ENCODE results near the gene ZNF160. TPM values are rescaled to one million over a fixed set of nuclear protein-coding genes. Genes with fewer than 3 reads are reported as not detected.
A peak's percentile ranks its signal among the peaks of the same experiment; 100 is the strongest.
"Not testable (repeated sequence)": the region's sequence is repeated elsewhere in the genome, so short reads cannot be mapped to it uniquely, and the experiment has no call there.

ZNF160 gene
- total RNA-seq, 1 donor from 2014 or later = 86.0 TPM

DNA sequence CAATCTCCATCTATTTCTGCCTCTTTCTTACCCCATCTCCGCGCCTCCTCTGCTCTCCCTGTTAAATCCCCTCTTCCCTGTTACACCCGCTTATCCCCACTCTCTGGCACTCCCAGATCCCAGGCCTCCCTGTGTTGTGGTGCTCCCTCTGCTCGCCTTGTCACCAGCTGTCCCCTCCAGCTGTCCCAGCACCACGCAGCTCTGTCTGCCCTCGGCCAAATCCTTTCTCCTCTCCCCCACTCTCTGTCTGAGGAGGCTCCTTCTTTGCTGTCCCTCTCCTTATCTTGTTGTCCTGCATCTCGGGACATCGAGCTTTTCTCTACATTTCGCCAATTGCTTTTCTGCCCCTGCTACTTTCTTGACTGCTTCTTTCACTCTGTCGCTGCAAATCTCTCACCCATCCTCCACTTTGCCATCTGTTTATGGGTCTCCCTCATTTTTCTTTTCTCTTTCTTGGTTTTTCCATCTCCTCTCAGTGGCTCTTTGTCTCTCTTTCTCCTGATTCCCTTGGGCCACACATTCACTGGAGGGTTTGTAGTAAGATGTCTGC is 941 bp downstream of the ZNF160 start:
- Mint-ChIP-seq H3K4me3 (peak overlapping the region; percentile 88), H3K36me3 (peaks cover 31% of the 10 kb centered on the region), H3K27ac (no peak overlapping the region), H3K4me1 (peaks cover 17% of the 10 kb centered on the region), H3K9me3 (peaks cover 19% of the 10 kb centered on the region), H3K27me3 (ENCODE audit: insufficient read depth, low read depth) (peaks cover 6% of the 10 kb centered on the region)
- Histone ChIP-seq H3K27me3 (no peaks in the 10 kb centered on the region), H2AFZ (replicated peaks) (no peak overlapping the region), H4K20me1 (ENCODE audit: low read depth) (peaks cover 46% of the 10 kb centered on the region), H3K27ac (no peak overlapping the region), H3K9ac (peak overlapping the region; percentile 65), H3F3A (ENCODE audit: low read depth) (no peaks in the 10 kb centered on the region), H3K9me3 (ENCODE audit: low read depth) (no peaks in the 10 kb centered on the region), H3K4me1 (peaks cover 10% of the 10 kb centered on the region), H3K79me2 (ENCODE audit: low read depth) (peaks cover 53% of the 10 kb centered on the region), H3K4me2 (peak overlapping the region; percentile 95), H3K4me3 (peak overlapping the region; percentile 86), H3K36me3 (no peaks in the 10 kb centered on the region)
- DNase-seq (ENCODE audit: low spot score) = peak; percentile 47
- no peak for TF ChIP-seq EZH2 (IDR thresholded peaks at IDR 0.05)
- no peak for TF ChIP-seq EZH2phosphoT487 (IDR thresholded peaks at IDR 0.05)
- TF ChIP-seq, protein P1, sequence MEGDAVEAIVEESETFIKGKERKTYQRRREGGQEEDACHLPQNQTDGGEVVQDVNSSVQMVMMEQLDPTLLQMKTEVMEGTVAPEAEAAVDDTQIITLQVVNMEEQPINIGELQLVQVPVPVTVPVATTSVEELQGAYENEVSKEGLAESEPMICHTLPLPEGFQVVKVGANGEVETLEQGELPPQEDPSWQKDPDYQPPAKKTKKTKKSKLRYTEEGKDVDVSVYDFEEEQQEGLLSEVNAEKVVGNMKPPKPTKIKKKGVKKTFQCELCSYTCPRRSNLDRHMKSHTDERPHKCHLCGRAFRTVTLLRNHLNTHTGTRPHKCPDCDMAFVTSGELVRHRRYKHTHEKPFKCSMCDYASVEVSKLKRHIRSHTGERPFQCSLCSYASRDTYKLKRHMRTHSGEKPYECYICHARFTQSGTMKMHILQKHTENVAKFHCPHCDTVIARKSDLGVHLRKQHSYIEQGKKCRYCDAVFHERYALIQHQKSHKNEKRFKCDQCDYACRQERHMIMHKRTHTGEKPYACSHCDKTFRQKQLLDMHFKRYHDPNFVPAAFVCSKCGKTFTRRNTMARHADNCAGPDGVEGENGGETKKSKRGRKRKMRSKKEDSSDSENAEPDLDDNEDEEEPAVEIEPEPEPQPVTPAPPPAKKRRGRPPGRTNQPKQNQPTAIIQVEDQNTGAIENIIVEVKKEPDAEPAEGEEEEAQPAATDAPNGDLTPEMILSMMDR (IDR thresholded peaks at IDR 0.05) = no peak

DNA sequence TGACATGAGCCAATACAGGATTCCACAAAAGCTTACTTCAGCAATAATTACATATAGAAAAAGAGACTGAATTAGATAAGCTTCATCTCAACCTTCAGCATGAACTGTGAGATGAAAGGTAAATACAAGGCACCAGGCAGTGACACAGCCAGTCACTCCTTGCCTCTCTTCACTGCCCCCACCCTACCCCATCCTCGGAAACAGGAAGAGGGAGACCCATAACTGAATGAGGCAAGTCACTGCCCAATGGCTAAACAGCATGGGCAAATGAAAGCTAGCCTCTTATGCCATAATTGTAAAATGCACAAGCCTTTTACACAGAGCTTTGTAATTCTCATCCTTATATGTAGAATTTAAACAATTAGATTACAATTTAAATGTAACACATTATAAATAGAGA is 1.7 kb downstream of the ZNF160 start:
- H3K4me3 Mint-ChIP-seq = peak overlapping the region; percentile 88
- peaks cover 53% of the 10 kb centered on the region for H3K79me2 ChIP-seq (ENCODE audit: low read depth)
- peaks cover 47% of the 10 kb centered on the region for H4K20me1 ChIP-seq (ENCODE audit: low read depth)
- TF ChIP-seq EZH2 (IDR thresholded peaks at IDR 0.05) = no peak
- TF ChIP-seq, protein P1 (IDR thresholded peaks at IDR 0.05) = no peak
- TF ChIP-seq EZH2phosphoT487 (IDR thresholded peaks at IDR 0.05) = no peak
- H3K4me1 Mint-ChIP-seq = peaks cover 17% of the 10 kb centered on the region
- H3K9ac ChIP-seq = no peak overlapping the region
- peaks cover 10% of the 10 kb centered on the region for H3K4me1 ChIP-seq
- H3F3A ChIP-seq (ENCODE audit: low read depth) = no peaks in the 10 kb centered on the region
- H3K27me3 Mint-ChIP-seq (ENCODE audit: insufficient read depth, low read depth) = peaks cover 6% of the 10 kb centered on the region
- peaks cover 18% of the 10 kb centered on the region for H3K9me3 Mint-ChIP-seq
- no peak for DNase-seq (ENCODE audit: low spot score)
- H2AFZ ChIP-seq (replicated peaks) = no peak overlapping the region
- H3K27me3 ChIP-seq = no peaks in the 10 kb centered on the region
- H3K4me3 ChIP-seq = peak overlapping the region; percentile 86
- H3K4me2 ChIP-seq = peak overlapping the region; percentile 95
- H3K9me3 ChIP-seq (ENCODE audit: low read depth) = no peaks in the 10 kb centered on the region
- no peaks in the 10 kb centered on the region for H3K36me3 ChIP-seq
- H3K36me3 Mint-ChIP-seq = peaks cover 31% of the 10 kb centered on the region
- H3K27ac ChIP-seq = no peak overlapping the region
- H3K27ac Mint-ChIP-seq = no peak overlapping the region

DNA sequence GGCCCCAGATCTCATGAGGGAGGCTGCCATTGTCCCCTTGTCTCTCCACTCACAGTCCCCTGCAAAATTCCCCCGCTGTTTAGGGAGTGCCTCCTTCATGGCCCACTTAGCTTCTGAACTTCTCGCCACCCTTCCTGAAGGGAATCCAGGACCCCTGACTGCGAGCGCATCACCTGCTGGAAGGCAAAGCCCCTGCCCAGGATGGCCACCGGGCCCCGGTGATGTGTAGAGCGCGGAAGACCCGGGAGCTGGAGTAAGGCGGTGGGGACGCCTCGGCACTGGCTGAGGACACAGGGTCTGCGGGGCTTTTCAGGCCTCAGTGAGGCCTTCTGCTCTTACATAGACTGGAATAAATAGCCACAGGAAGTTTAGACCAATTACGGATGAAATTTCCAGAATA is 4.7 kb downstream of the ZNF160 start:
- H3K4me1 Mint-ChIP-seq = peaks cover 21% of the 10 kb centered on the region
- H3K4me2 ChIP-seq; H3K4me3 Mint-ChIP-seq; DNase-seq (ENCODE audit: low spot score); H2AFZ ChIP-seq (replicated peaks); H3K4me3 ChIP-seq; H3K9ac ChIP-seq; H3K27ac Mint-ChIP-seq; H3K27me3 Mint-ChIP-seq (ENCODE audit: insufficient read depth, low read depth); H3K27ac ChIP-seq; H3K9me3 ChIP-seq (ENCODE audit: low read depth); H3K36me3 ChIP-seq; H3K27me3 ChIP-seq: not testable (repeated sequence)
- H3K9me3 Mint-ChIP-seq = peaks cover 25% of the 10 kb centered on the region
- peaks cover 70% of the 10 kb centered on the region for H3K79me2 ChIP-seq (ENCODE audit: low read depth)
- peaks cover 18% of the 10 kb centered on the region for H3K4me1 ChIP-seq
- peaks cover 50% of the 10 kb centered on the region for H3K36me3 Mint-ChIP-seq
- H3F3A ChIP-seq (ENCODE audit: low read depth) = peaks cover 16% of the 10 kb centered on the region
- peaks cover 70% of the 10 kb centered on the region for H4K20me1 ChIP-seq (ENCODE audit: low read depth)

DNA sequence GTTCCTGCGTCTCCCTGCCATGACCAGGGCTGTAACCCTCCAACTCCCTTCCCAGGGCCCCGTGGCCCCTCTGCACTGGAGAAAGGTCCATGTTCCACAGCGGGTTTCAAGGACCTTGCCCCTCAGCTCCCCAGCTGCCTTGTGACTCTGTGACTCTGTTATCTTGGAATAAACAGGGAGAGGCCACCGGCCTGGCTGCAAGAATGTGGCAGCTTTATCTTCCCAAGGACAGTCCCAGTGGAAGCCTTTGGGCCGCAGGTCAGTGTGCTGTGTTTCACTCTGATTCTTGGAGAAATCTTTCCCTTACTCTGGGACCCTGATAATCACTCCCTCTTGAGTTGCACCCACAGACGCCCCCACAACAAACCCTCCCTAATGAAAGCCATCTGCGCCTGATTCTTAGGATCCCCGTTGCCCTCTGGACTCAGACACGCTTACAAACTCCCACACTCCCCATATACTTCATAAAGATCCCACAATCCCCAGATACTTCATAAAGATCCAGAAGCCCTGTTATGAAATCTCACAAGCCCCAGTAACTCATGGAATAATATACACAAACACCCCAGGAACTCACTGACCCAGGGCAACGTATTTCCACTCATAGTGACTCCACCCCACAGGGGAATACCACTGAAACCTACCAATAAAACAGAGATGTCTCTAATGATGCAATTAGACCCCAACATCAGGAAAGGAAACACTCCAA is 6.1 kb downstream of the ZNF160 start:
- H3K9me3 ChIP-seq (ENCODE audit: low read depth); H3K4me3 Mint-ChIP-seq; H3K27me3 ChIP-seq; H3K27ac ChIP-seq; DNase-seq (ENCODE audit: low spot score); H3K4me3 ChIP-seq; H3K27me3 Mint-ChIP-seq (ENCODE audit: insufficient read depth, low read depth); H3K36me3 ChIP-seq; H3K4me2 ChIP-seq; H3K9ac ChIP-seq; H2AFZ ChIP-seq (replicated peaks): not testable (repeated sequence)
- Mint-ChIP-seq H3K27ac (peak overlapping the region; percentile 12), H3K4me1 (peaks cover 16% of the 10 kb centered on the region), H3K9me3 (peaks cover 25% of the 10 kb centered on the region), H3K36me3 (peaks cover 61% of the 10 kb centered on the region)
- Histone ChIP-seq H3K4me1 (peaks cover 17% of the 10 kb centered on the region), H3F3A (ENCODE audit: low read depth) (peaks cover 16% of the 10 kb centered on the region), H3K79me2 (ENCODE audit: low read depth) (peaks cover 74% of the 10 kb centered on the region), H4K20me1 (ENCODE audit: low read depth) (peaks cover 77% of the 10 kb centered on the region)

DNA sequence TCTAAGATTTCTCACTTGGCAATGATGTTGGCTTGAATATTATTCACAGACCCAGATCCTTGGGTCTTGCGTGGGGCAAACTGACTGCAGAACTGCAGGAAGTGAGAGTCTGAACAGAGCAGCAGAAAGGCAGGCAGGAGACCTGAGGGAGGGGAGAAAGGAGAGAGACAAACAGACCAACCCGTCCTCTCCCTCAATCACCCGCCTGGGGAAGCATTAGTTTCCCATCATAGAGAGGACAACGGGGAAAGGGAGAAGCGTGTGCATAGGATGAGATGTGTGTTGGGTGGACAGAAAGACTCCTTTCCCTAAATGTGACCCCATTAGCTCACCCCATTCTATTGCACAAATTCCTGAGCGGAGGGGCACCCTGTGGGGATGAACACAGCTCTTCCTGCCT is 6.6 kb downstream of the ZNF160 start:
- peaks cover 12% of the 10 kb centered on the region for H3K4me1 Mint-ChIP-seq
- H3K36me3 ChIP-seq; H3K27ac Mint-ChIP-seq; H3K4me3 Mint-ChIP-seq; H3K4me2 ChIP-seq; H3K4me3 ChIP-seq; H3K27me3 ChIP-seq; H3K27me3 Mint-ChIP-seq (ENCODE audit: insufficient read depth, low read depth); H3K9ac ChIP-seq; H2AFZ ChIP-seq (replicated peaks); DNase-seq (ENCODE audit: low spot score); H3K9me3 ChIP-seq (ENCODE audit: low read depth); H3K27ac ChIP-seq: not testable (repeated sequence)
- H4K20me1 ChIP-seq (ENCODE audit: low read depth) = peaks cover 77% of the 10 kb centered on the region
- peaks cover 62% of the 10 kb centered on the region for H3K36me3 Mint-ChIP-seq
- peaks cover 25% of the 10 kb centered on the region for H3K9me3 Mint-ChIP-seq
- peaks cover 74% of the 10 kb centered on the region for H3K79me2 ChIP-seq (ENCODE audit: low read depth)
- H3K4me1 ChIP-seq = peaks cover 11% of the 10 kb centered on the region
- peaks cover 16% of the 10 kb centered on the region for H3F3A ChIP-seq (ENCODE audit: low read depth)

Measured in neural progenitor cell (in vitro differentiated cells).